H1 (cell line): Measurements from ENCODE around the gene IPO9. TPM values are rescaled to one million over a fixed set of nuclear protein-coding genes. Genes with fewer than 3 reads are reported as not detected.

Experiments used
- polyA plus RNA-seq, 7 experiments: library from polyadenylated mRNA; depleted of rRNA in 3 of 7; stranded (reverse) in 5 of 7; unstranded in 2 of 7; fragments of >200 nt in 5 of 7; fragments of 200-250 nt in 2 of 7; gene quantifications; 1 replicate in 5 of 7; 2 replicates in 1 of 7; 4 replicates in 1 of 7; pipeline versions ENCODE4 v1.2.1 to v1.2.3, GENCODE V29; 2011 to 2013; ENCODE audit warnings: missing spikeins in 2 of 7, mixed read lengths in 2 of 7
- total RNA-seq: library from RNA; stranded (reverse); fragmentation: NEBNext Ultra II Directional; extraction: Animal tissue kit (Norgen Biotek cat#: 25700); gene quantifications from 2 replicates; pipeline ENCODE4 v1.2.1, GENCODE V29; 2021
- TF ChIP-seq, protein P1 (sequence below), 3 experiments: IDR thresholded peaks; 1 replicate in 2 of 3; 2 replicates in 1 of 3; pipeline versions ENCODE4 v1.5.1 to v1.6.1; 2011; ENCODE audit warnings: low read length in 3 of 3, mild to moderate bottlenecking in 3 of 3, inconsistent platforms in 2 of 3, low read depth in 1 of 3, moderate library complexity in 1 of 3; ENCODE audit not compliant: insufficient read depth in 1 of 3; ENCODE audit errors: control extremely low read depth in 1 of 3

The IPO9 gene
- total and polyA plus RNA-seq, 2 of the 8 experiments (the other 6 are each of a cell fraction or from before 2014, with no cell fraction given) = 61.0 to 122 TPM

DNA sequence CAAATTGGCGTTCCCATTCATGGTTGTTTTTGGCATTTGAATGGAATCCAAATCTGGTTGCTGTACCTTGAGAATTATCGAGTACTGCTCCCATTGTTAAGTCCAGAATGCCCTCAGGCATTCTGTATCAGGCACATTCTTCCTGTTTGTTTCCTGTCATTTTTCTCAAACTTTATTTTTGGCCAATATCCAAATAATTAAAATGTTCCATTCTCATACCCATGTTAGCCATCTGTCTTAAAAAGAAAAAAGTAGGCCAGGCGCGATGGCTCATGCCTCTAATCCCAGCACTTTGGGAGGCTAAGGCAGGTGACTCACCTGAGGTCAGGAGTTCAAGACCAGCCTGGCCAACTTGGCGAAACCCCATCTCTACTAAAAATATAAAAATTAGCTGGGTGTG, 30.5 kb downstream of the IPO9 start (continued):
- TF ChIP-seq, protein P1, sequence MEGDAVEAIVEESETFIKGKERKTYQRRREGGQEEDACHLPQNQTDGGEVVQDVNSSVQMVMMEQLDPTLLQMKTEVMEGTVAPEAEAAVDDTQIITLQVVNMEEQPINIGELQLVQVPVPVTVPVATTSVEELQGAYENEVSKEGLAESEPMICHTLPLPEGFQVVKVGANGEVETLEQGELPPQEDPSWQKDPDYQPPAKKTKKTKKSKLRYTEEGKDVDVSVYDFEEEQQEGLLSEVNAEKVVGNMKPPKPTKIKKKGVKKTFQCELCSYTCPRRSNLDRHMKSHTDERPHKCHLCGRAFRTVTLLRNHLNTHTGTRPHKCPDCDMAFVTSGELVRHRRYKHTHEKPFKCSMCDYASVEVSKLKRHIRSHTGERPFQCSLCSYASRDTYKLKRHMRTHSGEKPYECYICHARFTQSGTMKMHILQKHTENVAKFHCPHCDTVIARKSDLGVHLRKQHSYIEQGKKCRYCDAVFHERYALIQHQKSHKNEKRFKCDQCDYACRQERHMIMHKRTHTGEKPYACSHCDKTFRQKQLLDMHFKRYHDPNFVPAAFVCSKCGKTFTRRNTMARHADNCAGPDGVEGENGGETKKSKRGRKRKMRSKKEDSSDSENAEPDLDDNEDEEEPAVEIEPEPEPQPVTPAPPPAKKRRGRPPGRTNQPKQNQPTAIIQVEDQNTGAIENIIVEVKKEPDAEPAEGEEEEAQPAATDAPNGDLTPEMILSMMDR (IDR thresholded peaks at IDR 0.05; ENCODE audit: control extremely low read depth in 1 of 3, insufficient read depth in 1 of 3, low read depth in 1 of 3, low read length in 3 of 3) = no peak
- TF ChIP-seq, all 59 proteins: peak for 0
